ENCODE data around the gene PALLD.
A peak's percentile ranks its signal among the peaks of the same experiment; 100 is the strongest.

PALLD gene

GRCh38 chr4:168735735-168736134 is 238.9 kb downstream of the PALLD start:
- TF ChIP-seq EZH2 (IDR thresholded peaks at IDR 0.05) (no peak), POLR2AphosphoS5 (IDR thresholded peaks at IDR 0.05; ENCODE audit: borderline replicate concordance, low read depth, low read length) (no peak), FOXP2 (optimal IDR thresholded peaks at IDR 0.05; ENCODE audit: control extremely low read depth, extremely low read length, insufficient read depth) (no peak)

DNA sequence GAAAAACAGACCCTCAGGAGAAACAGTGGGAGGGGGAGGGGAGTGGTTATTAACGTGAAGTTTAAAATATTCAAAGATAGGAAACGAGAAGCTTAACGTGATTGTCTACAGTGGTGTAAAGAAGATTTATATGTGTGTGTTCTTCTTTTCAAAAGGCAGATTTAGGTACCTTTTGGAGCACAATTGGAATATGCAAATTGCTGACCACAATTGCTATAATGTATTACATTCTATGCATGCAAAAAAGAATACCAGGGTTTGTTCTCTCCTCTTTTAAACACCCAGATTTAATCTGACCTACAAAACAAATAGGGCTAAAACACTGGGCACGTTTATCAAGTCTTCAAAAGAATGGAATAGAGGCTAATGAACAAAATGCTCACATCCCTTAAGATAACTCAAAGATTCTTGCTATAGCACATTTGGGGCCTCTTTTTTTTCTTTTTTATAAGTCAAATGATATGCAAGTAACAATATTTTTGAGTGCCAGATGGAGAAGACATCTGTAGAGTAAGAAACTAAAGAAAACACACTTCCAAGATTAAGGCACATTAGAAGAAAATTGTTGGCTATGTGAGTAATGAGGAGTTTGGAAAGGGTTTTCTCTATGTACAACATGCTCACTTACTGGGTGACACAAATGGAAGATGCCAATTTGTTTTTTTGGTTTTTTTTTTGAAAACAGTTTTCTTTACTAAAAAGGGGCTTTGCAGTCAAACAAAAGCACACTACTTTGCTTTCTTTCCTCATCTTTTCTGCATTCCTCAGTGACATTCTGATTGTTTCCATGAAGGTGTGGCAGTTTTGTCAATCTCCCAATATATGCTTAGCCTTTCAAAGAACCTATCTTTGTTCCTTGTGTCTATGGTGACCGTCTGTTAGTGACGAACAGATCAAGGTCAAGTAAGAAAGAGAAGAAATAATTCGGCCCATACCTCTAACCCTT is 240.3 kb downstream of the PALLD start:
- H3K27ac ChIP-seq = no peak overlapping the region
- DNase-seq (ENCODE audit: low read depth, low spot score) = no peak
- TF ChIP-seq EZH2 (IDR thresholded peaks at IDR 0.05) = no peak
- TF ChIP-seq POLR2AphosphoS5 (IDR thresholded peaks at IDR 0.05; ENCODE audit: borderline replicate concordance, low read depth, low read length) = no peak
- TF ChIP-seq FOXP2 (optimal IDR thresholded peaks at IDR 0.05; ENCODE audit: control extremely low read depth, extremely low read length, insufficient read depth) = no peak
- no peaks in the 10 kb centered on the region for H3K9me3 ChIP-seq (ENCODE audit: low read depth, low read length)
- no peak overlapping the region for H3K9ac ChIP-seq (ENCODE audit: insufficient read length)
- H3K4me3 ChIP-seq = no peak overlapping the region
- H3K36me3 ChIP-seq (ENCODE audit: insufficient read depth, low read length) = no peaks in the 10 kb centered on the region

More at GRCh38 chr4:168735735-168736134, 238.9 kb downstream of the PALLD start:
- H3K36me3 ChIP-seq (ENCODE audit: insufficient read depth, low read length) = no peaks in the 10 kb centered on the region
- no peaks in the 10 kb centered on the region for H3K9me3 ChIP-seq (ENCODE audit: low read depth, low read length)
- DNase-seq (ENCODE audit: low read depth, low spot score) = no peak
- no peak overlapping the region for H3K9ac ChIP-seq (ENCODE audit: insufficient read length)
- no peak overlapping the region for H3K4me3 ChIP-seq
- no peak overlapping the region for H3K27ac ChIP-seq

DNA sequence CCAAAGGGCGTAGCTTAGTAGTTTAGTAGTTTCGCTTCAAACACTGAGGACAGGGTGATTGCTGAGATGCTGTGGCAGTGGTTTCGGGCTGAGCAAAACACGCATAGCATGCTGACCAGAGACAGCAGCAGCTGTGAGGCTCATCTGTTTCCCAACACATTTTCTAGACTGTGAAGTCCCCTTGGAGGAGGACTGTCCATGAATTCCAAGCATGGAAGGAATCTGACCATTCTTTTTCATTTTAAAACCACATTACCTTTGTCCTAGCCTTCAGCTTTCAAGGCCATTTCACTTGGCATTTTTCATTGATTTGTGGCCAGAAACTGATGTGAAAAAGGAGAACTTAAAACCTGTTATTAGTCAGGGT is 240.9 kb downstream of the PALLD start:
- Histone ChIP-seq H3K9ac (ENCODE audit: insufficient read length) (no peak overlapping the region), H3K36me3 (ENCODE audit: insufficient read depth, low read length) (no peaks in the 10 kb centered on the region), H3K9me3 (ENCODE audit: low read depth, low read length) (no peaks in the 10 kb centered on the region), H3K4me3 (no peak overlapping the region), H3K27ac (no peak overlapping the region)
- no peak for TF ChIP-seq EZH2 (IDR thresholded peaks at IDR 0.05)
- TF ChIP-seq POLR2AphosphoS5 (IDR thresholded peaks at IDR 0.05; ENCODE audit: borderline replicate concordance, low read depth, low read length) = no peak
- TF ChIP-seq FOXP2 (optimal IDR thresholded peaks at IDR 0.05; ENCODE audit: control extremely low read depth, extremely low read length, insufficient read depth) = no peak
- no peak for DNase-seq (ENCODE audit: low read depth, low spot score)

GRCh38 chr4:168739886-168740285 is 243.0 kb downstream of the PALLD start:
- TF ChIP-seq POLR2AphosphoS5 (IDR thresholded peaks at IDR 0.05; ENCODE audit: borderline replicate concordance, low read depth, low read length) = no peak
- no peak for TF ChIP-seq FOXP2 (optimal IDR thresholded peaks at IDR 0.05; ENCODE audit: control extremely low read depth, extremely low read length, insufficient read depth)
- no peak for TF ChIP-seq EZH2 (IDR thresholded peaks at IDR 0.05)
- no peaks in the 10 kb centered on the region for H3K36me3 ChIP-seq (ENCODE audit: insufficient read depth, low read length)
- H3K27ac ChIP-seq = no peak overlapping the region
- no peak overlapping the region for H3K9ac ChIP-seq (ENCODE audit: insufficient read length)
- peak overlapping the region; percentile 60 for H3K4me3 ChIP-seq
- no peak for DNase-seq (ENCODE audit: low read depth, low spot score)
- H3K9me3 ChIP-seq (ENCODE audit: low read depth, low read length) = no peaks in the 10 kb centered on the region

DNA sequence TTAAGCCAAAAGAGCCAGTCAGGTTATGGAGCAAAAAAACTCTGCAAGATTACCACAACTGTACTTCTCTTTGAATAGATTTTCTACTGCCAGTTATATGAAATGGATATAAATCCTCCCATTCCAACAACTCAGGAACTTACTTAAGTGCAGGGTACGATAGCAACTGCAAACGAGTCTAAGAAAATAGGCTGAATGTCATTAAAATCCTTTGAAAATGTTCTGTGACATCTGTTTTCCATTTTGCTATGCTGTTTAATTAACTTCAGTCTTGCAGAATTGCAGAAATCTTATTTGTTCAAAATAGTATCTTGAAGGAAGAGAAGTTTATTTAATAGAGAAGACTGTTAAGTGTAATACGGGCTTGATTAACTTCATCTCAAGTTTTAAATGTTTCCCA is 243.8 kb downstream of the PALLD start:
- Histone ChIP-seq H3K9ac (ENCODE audit: insufficient read length) (peak overlapping the region; percentile 19), H3K27ac (peak overlapping the region; percentile 77), H3K36me3 (ENCODE audit: insufficient read depth, low read length) (no peaks in the 10 kb centered on the region), H3K4me3 (peak overlapping the region; percentile 60), H3K9me3 (ENCODE audit: low read depth, low read length) (no peaks in the 10 kb centered on the region)
- peak; percentile 78 for DNase-seq (ENCODE audit: low read depth, low spot score)
- TF ChIP-seq POLR2AphosphoS5 (IDR thresholded peaks at IDR 0.05; ENCODE audit: borderline replicate concordance, low read depth, low read length) = no peak; the same call in 1 of the 2 replicates

DNA sequence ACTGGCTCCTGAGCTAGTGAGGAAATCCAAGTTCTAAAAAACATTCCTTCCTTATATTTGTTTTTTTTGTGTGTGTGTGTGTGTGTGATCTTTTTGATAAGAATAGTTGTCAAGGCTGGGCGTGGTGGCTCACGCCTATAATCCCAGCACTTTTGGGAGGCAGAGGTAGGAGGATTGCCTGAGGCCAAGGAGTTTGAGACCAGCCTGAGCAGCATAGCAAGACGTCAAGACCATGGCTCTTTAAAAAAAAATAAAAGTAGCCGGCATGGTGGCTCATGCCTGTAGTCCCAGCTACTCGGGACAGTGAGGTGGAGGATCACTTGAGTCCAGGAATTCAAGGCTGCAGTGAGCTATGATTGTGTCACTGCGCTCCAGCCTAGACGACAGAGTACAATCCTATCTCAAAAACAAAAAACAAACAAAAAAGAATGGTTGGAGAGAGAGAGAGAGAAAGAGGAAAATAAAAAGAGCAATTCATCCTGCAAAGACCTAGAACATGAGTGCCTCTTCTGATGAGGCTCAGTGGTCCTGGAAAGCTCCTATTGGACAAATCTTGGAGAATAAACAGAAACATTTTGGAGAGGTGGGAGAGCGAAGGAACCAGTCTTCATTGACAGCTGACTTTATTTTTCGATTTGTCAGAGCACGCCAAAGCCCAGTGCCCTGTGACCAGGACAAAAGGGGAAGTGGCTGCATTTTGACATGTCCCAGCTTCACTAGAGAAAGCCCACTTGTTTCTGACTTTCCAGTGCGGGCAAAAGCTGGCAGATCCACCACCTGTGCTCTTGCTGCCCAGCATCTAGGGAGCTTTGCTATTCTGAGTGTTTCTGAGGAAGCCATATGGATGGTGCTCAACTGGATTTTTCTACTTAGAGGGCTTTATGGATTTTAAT is 244.7 kb downstream of the PALLD start:
- peak overlapping the region; percentile 60; the same call in 1 of the 2 replicates for H3K4me3 ChIP-seq
- no peaks in the 10 kb centered on the region for H3K36me3 ChIP-seq (ENCODE audit: insufficient read depth, low read length)
- no peak overlapping the region for H3K9ac ChIP-seq (ENCODE audit: insufficient read length)
- no peak for DNase-seq (ENCODE audit: low read depth, low spot score)
- H3K27ac ChIP-seq = no peak overlapping the region; the same call in 1 of the 2 replicates
- H3K9me3 ChIP-seq (ENCODE audit: low read depth, low read length) = no peaks in the 10 kb centered on the region
- TF ChIP-seq POLR2AphosphoS5 (IDR thresholded peaks at IDR 0.05; ENCODE audit: borderline replicate concordance, low read depth, low read length) (no peak), FOXP2 (optimal IDR thresholded peaks at IDR 0.05; ENCODE audit: control extremely low read depth, extremely low read length, insufficient read depth) (no peak), EZH2 (IDR thresholded peaks at IDR 0.05) (no peak)

DNA sequence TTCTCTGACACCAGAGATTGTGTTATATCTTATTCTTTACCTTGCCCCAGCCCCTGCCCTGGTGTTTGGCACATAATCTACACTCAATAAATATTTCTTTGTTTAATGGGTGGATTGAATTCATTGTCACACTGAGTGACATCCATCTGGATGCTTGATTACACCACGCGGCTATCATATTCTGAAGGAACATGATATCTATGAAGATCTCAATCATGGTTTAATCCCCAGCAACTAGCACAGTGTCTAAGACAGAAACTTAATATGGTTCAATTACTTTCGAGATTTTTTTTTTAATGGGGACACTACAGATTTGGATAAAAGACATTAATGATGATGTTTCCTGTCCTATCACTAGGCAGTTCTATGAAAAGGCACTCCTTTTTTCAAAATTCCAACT is 246.3 kb downstream of the PALLD start:
- Histone ChIP-seq H3K27ac (no peak overlapping the region), H3K9me3 (ENCODE audit: low read depth, low read length) (no peaks in the 10 kb centered on the region), H3K4me3 (no peak overlapping the region), H3K36me3 (ENCODE audit: insufficient read depth, low read length) (no peaks in the 10 kb centered on the region), H3K9ac (ENCODE audit: insufficient read length) (no peak overlapping the region)
- no peak for DNase-seq (ENCODE audit: low read depth, low spot score)
- no peak for TF ChIP-seq FOXP2 (optimal IDR thresholded peaks at IDR 0.05; ENCODE audit: control extremely low read depth, extremely low read length, insufficient read depth)

- H3K27ac ChIP-seq = no peak overlapping the region
- H3K4me3 ChIP-seq = no peak overlapping the region
- DNase-seq (ENCODE audit: low read depth, low spot score) = no peak
- H3K9me3 ChIP-seq (ENCODE audit: low read depth, low read length) = no peaks in the 10 kb centered on the region
- TF ChIP-seq FOXP2 (optimal IDR thresholded peaks at IDR 0.05; ENCODE audit: control extremely low read depth, extremely low read length, insufficient read depth) = no peak
- TF ChIP-seq POLR2AphosphoS5 (IDR thresholded peaks at IDR 0.05; ENCODE audit: borderline replicate concordance, low read depth, low read length) = no peak
- TF ChIP-seq EZH2 (IDR thresholded peaks at IDR 0.05) = no peak
- H3K36me3 ChIP-seq (ENCODE audit: insufficient read depth, low read length) = no peaks in the 10 kb centered on the region
- H3K9ac ChIP-seq (ENCODE audit: insufficient read length) = no peak overlapping the region
Measured at GRCh38 chr4:168743601-168744000, 246.7 kb downstream of the PALLD start.

All from SK-N-MC (cell line).